ENCODE results near the gene COG7.

GRCh38 chr16:23433261-23433920 lies 19.6 kb downstream of the COG7 start:
- no peak for TF ChIP-seq CTCF (IDR thresholded peaks at IDR 0.05)
- TF ChIP-seq POLR2A (IDR thresholded peaks at IDR 0.05), result no peak

Data from body of pancreas (tissue), 4 donors.